ENCODE measurements around the gene PID1. TPM values are rescaled to one million over a fixed set of nuclear protein-coding genes. Genes with fewer than 3 reads are reported as not detected.
A peak's percentile ranks its signal among the peaks of the same experiment; 100 is the strongest.

Gene PID1
- total RNA-seq, 1 experiment from 2014 or later, result not detected

- Histone ChIP-seq H3K27ac (no peak overlapping the region), H3F3A (ENCODE audit: insufficient read depth, low read depth) (no peaks in the 10 kb centered on the region), H3K4me2 (no peak overlapping the region), H3K9me2 (ENCODE audit: insufficient read depth) (no peaks in the 10 kb centered on the region), H3K36me3 (ENCODE audit: low read depth) (no peaks in the 10 kb centered on the region), H4K20me1 (ENCODE audit: insufficient read depth) (no peaks in the 10 kb centered on the region), H2AFZ (no peak overlapping the region), H3K4me3 (no peak overlapping the region), H3K79me2 (ENCODE audit: low read depth) (no peaks in the 10 kb centered on the region), H3K9me3 (ENCODE audit: insufficient read depth, low read depth) (no peaks in the 10 kb centered on the region), H3K27me3 (ENCODE audit: insufficient read depth, low read depth) (peaks cover 12% of the 10 kb centered on the region), H3K4me1 (replicated peaks; ENCODE audit: insufficient read depth) (peaks cover 5% of the 10 kb centered on the region; the same call in 1 of the 2 replicates)
- no peak for DNase-seq
- intact Hi-C loops (cut with micrococcal nuclease; ENCODE audit: unreplicated experiment), result no loop called here
- BruUV-seq (replicated peaks), result no TSS peak
- ChIA-PET CTCF (interaction anchor here (0.5 kb wide), 1 partner anchor 156 kb away, joined by 4 read pairs; no protein-coding TSS in a partner anchor), POLR2A (ENCODE audit: unreplicated experiment) (no interaction called here)
- TF ChIP-seq EZH2 (IDR thresholded peaks at IDR 0.05; ENCODE audit: low read depth) (no peak), CTCF (conservative IDR thresholded peaks at IDR 0.05) (no peak)
Measured at GRCh38 chr2:229275506-229275905, 4.4 kb upstream of the PID1 start.

GRCh38 chr2:229273723-229274338 lies 2.7 kb upstream of the PID1 start:
- Histone ChIP-seq H3K27ac (no peak overlapping the region), H3F3A (ENCODE audit: insufficient read depth, low read depth) (no peaks in the 10 kb centered on the region), H3K4me3 (peak overlapping the region; percentile 40; the same call in 1 of the 2 replicates), H4K20me1 (ENCODE audit: insufficient read depth) (no peaks in the 10 kb centered on the region), H3K4me1 (replicated peaks; ENCODE audit: insufficient read depth) (peaks cover 5% of the 10 kb centered on the region; the same call in 1 of the 2 replicates), H3K79me2 (ENCODE audit: low read depth) (no peaks in the 10 kb centered on the region), H3K27me3 (ENCODE audit: insufficient read depth, low read depth) (peaks cover 18% of the 10 kb centered on the region), H2AFZ (no peak overlapping the region), H3K9me3 (ENCODE audit: insufficient read depth, low read depth) (no peaks in the 10 kb centered on the region), H3K36me3 (ENCODE audit: low read depth) (no peaks in the 10 kb centered on the region), H3K9me2 (ENCODE audit: insufficient read depth) (no peaks in the 10 kb centered on the region), H3K4me2 (peak overlapping the region; percentile 68)
- peak; percentile 40 to 61 for DNase-seq
- TF ChIP-seq CTCF (conservative IDR thresholded peaks at IDR 0.05) (peak; percentile 74), EZH2 (IDR thresholded peaks at IDR 0.05; ENCODE audit: low read depth) (no peak)
- CTCF ChIA-PET, result interaction anchor here (0.6 to 1.4 kb wide), 6 partner anchors 22 to 1432 kb away, joined by 3 to 19 read pairs (median 6); no protein-coding TSS in a partner anchor
- intact Hi-C loops (cut with micrococcal nuclease; ENCODE audit: unreplicated experiment), result loop anchor here (1.0 to 5.0 kb wide), 3 partner anchors 141 to 1227 kb away; no protein-coding TSS in a partner anchor
- POLR2A ChIA-PET (ENCODE audit: unreplicated experiment), result interaction anchor here (0.7 kb wide), 1 partner anchor 430 kb away, joined by 6 read pairs; no protein-coding TSS in a partner anchor
- BruUV-seq (replicated peaks), result no TSS peak

GRCh38 chr2:229273006-229273722 lies 2.1 kb upstream of the PID1 start:
- peaks cover 18% of the 10 kb centered on the region for H3K27me3 ChIP-seq (ENCODE audit: insufficient read depth, low read depth)
- no TSS peak for BruUV-seq (replicated peaks)
- H3K27ac ChIP-seq, result no peak overlapping the region
- peak overlapping the region; percentile 68 for H3K4me2 ChIP-seq
- H3K4me3 ChIP-seq, result peak overlapping the region; percentile 40; the same call in 1 of the 2 replicates
- no peaks in the 10 kb centered on the region for H3F3A ChIP-seq (ENCODE audit: insufficient read depth, low read depth)
- H3K36me3 ChIP-seq (ENCODE audit: low read depth), result no peaks in the 10 kb centered on the region
- H4K20me1 ChIP-seq (ENCODE audit: insufficient read depth), result no peaks in the 10 kb centered on the region
- intact Hi-C loops (cut with micrococcal nuclease; ENCODE audit: unreplicated experiment), result loop anchor here (1.0 to 5.0 kb wide), 3 partner anchors 140 to 1226 kb away; no protein-coding TSS in a partner anchor
- peaks cover 5% of the 10 kb centered on the region; the same call in 1 of the 2 replicates for H3K4me1 ChIP-seq (replicated peaks; ENCODE audit: insufficient read depth)
- no peak overlapping the region for H2AFZ ChIP-seq
- DNase-seq, result no peak
- ChIA-PET CTCF (interaction anchor here (0.6 to 1.4 kb wide), 6 partner anchors 22 to 1432 kb away, joined by 3 to 19 read pairs (median 6); no protein-coding TSS in a partner anchor), POLR2A (ENCODE audit: unreplicated experiment) (no interaction called here)
- no peaks in the 10 kb centered on the region for H3K9me2 ChIP-seq (ENCODE audit: insufficient read depth)
- no peaks in the 10 kb centered on the region for H3K79me2 ChIP-seq (ENCODE audit: low read depth)
- H3K9me3 ChIP-seq (ENCODE audit: insufficient read depth, low read depth), result no peaks in the 10 kb centered on the region
- no peak for TF ChIP-seq CTCF (conservative IDR thresholded peaks at IDR 0.05)
- no peak for TF ChIP-seq EZH2 (IDR thresholded peaks at IDR 0.05; ENCODE audit: low read depth)

All from PC-9 (cell line).